Thyroid gland (tissue), 4 donors: Measurements from ENCODE around the gene KLHDC4.

Source experiments
- CTCF ChIP-seq, 6 experiments: fragments of 200-600 bp in 3 of 6; fragments of 450-650 bp in 3 of 6; sonication (generic) in 3 of 6; IDR thresholded peaks; one replicate each; pipeline ENCODE4 v1.5.1; 2016 to 2019; ENCODE audit warnings: antibody characterized with exemption in 6 of 6, mild to moderate bottlenecking in 2 of 6, inconsistent platforms in 1 of 6, moderate library complexity in 1 of 6
- POLR2A ChIP-seq, 2 donors: fragments of 450-650 bp; IDR thresholded peaks; one replicate each; pipeline ENCODE4 v1.6.1; 2017; ENCODE audit warnings: antibody characterized with exemption in 2 of 2, mild to moderate bottlenecking in 2 of 2, moderate library complexity in 1 of 2

GRCh38 chr16:87707714-87708580 is 57.8 kb downstream of the KLHDC4 start:
- TF ChIP-seq POLR2A (IDR thresholded peaks at IDR 0.05) (no peak), CTCF (IDR thresholded peaks at IDR 0.05) (no peak)
